ENCODE measurements around the gene TUBA4B.
"Not testable (repeated sequence)": the region's sequence is repeated elsewhere in the genome, so short reads cannot be mapped to it uniquely, and the experiment has no call there.

TUBA4B gene

GRCh38 chr2:219252084-219252483 lies 959 bp upstream of the TUBA4B start:
- Mint-ChIP-seq H3K9me3 (no peaks in the 10 kb centered on the region), H3K36me3 (peaks cover 74% of the 10 kb centered on the region), H3K4me1 (peaks cover 71% of the 10 kb centered on the region), H3K27ac (peak overlapping the region; percentile 83), H3K4me3 (peak overlapping the region; percentile 68)
- DNase-seq (ENCODE audit: low spot score in 2 of 2): no peak
- ATAC-seq: no peak

GRCh38 chr2:219252570-219252899 lies 508 bp upstream of the TUBA4B start:
- no peak for DNase-seq (ENCODE audit: low spot score in 2 of 2)
- Mint-ChIP-seq H3K4me3 (peak overlapping the region; percentile 68), H3K36me3 (peaks cover 69% of the 10 kb centered on the region), H3K9me3 (no peaks in the 10 kb centered on the region), H3K4me1 (peaks cover 66% of the 10 kb centered on the region), H3K27ac (peak overlapping the region; percentile 83)
- no peak for ATAC-seq

- peak; percentile 80 to 93 for DNase-seq (ENCODE audit: low spot score in 2 of 2)
- H3K9me3 Mint-ChIP-seq: no peaks in the 10 kb centered on the region
- peaks cover 55% of the 10 kb centered on the region for H3K36me3 Mint-ChIP-seq
- peaks cover 52% of the 10 kb centered on the region for H3K4me1 Mint-ChIP-seq
- ATAC-seq: peak; percentile 83
- H3K4me3 Mint-ChIP-seq: peak within 1 kb of the TSS; percentile 68
- peak within 1 kb of the TSS; percentile 83 for H3K27ac Mint-ChIP-seq
Measured at GRCh38 chr2:219253753-219254589, 928 bp downstream of the TUBA4B start, which contains the start of gene TUBA4A. Gene TUBA4A, minus strand, starts transcription at chr2:219253918. Its CDS starts 60 bp downstream, at chr2:219253858.

GRCh38 chr2:219254590-219255201 lies 1.7 kb downstream of the TUBA4B start:
- Mint-ChIP-seq H3K9me3 (no peaks in the 10 kb centered on the region), H3K36me3 (peaks cover 47% of the 10 kb centered on the region), H3K27ac (peak overlapping the region; percentile 83), H3K4me1 (peaks cover 45% of the 10 kb centered on the region), H3K4me3 (peak overlapping the region; percentile 68)
- DNase-seq (ENCODE audit: low spot score in 2 of 2) (peak; percentile 41 to 81), ATAC-seq (peak; percentile 72)

- not testable (repeated sequence) for ATAC-seq; H3K9me3 Mint-ChIP-seq; DNase-seq (ENCODE audit: low spot score in 2 of 2); H3K36me3 Mint-ChIP-seq; H3K4me3 Mint-ChIP-seq; H3K27ac Mint-ChIP-seq
- peaks cover 12% of the 10 kb centered on the region for H3K4me1 Mint-ChIP-seq
Measured at GRCh38 chr2:219258942-219259341, 5.9 kb downstream of the TUBA4B start.

GRCh38 chr2:219261024-219261855 lies 8.2 kb downstream of the TUBA4B start:
- DNase-seq (ENCODE audit: low spot score in 2 of 2): no peak
- no peaks in the 10 kb centered on the region for H3K9me3 Mint-ChIP-seq
- H3K4me3 Mint-ChIP-seq: no peak overlapping the region
- H3K36me3 Mint-ChIP-seq: no peaks in the 10 kb centered on the region
- ATAC-seq: no peak
- no peak overlapping the region for H3K27ac Mint-ChIP-seq
- H3K4me1 Mint-ChIP-seq: peaks cover 4% of the 10 kb centered on the region

- Mint-ChIP-seq H3K36me3 (no peaks in the 10 kb centered on the region), H3K27ac (peak overlapping the region; percentile 48), H3K4me3 (no peak overlapping the region), H3K4me1 (no peaks in the 10 kb centered on the region), H3K9me3 (no peaks in the 10 kb centered on the region)
- DNase-seq (ENCODE audit: low spot score in 2 of 2) (no peak), ATAC-seq (no peak)
Measured at GRCh38 chr2:219266232-219266631, 13.2 kb downstream of the TUBA4B start.

- ATAC-seq (no peak), DNase-seq (ENCODE audit: low spot score in 2 of 2) (no peak)
- H3K4me1 Mint-ChIP-seq: no peaks in the 10 kb centered on the region
- no peaks in the 10 kb centered on the region for H3K9me3 Mint-ChIP-seq
- H3K36me3 Mint-ChIP-seq: no peaks in the 10 kb centered on the region
- H3K27ac Mint-ChIP-seq: peak overlapping the region; percentile 48
- no peak overlapping the region for H3K4me3 Mint-ChIP-seq
Measured at GRCh38 chr2:219266886-219267285, 13.8 kb downstream of the TUBA4B start.

GRCh38 chr2:219268294-219268693 lies 15.3 kb downstream of the TUBA4B start:
- Mint-ChIP-seq H3K27ac (no peak overlapping the region), H3K9me3 (no peaks in the 10 kb centered on the region), H3K4me1 (no peaks in the 10 kb centered on the region), H3K4me3 (no peak overlapping the region), H3K36me3 (no peaks in the 10 kb centered on the region)
- ATAC-seq (no peak), DNase-seq (ENCODE audit: low spot score in 2 of 2) (no peak)

GRCh38 chr2:219269362-219270054 lies 16.5 kb downstream of the TUBA4B start:
- DNase-seq (ENCODE audit: low spot score in 2 of 2) (no peak), ATAC-seq (no peak)
- H3K27ac Mint-ChIP-seq: peak overlapping the region; percentile 70
- no peaks in the 10 kb centered on the region for H3K9me3 Mint-ChIP-seq
- no peaks in the 10 kb centered on the region for H3K36me3 Mint-ChIP-seq
- H3K4me3 Mint-ChIP-seq: no peak overlapping the region
- no peaks in the 10 kb centered on the region for H3K4me1 Mint-ChIP-seq

GRCh38 chr2:219270055-219270372 lies 17.0 kb downstream of the TUBA4B start:
- H3K36me3 Mint-ChIP-seq: no peaks in the 10 kb centered on the region
- no peak for DNase-seq (ENCODE audit: low spot score in 2 of 2)
- H3K27ac Mint-ChIP-seq: peak overlapping the region; percentile 70
- H3K4me3 Mint-ChIP-seq: no peak overlapping the region
- no peaks in the 10 kb centered on the region for H3K4me1 Mint-ChIP-seq
- no peaks in the 10 kb centered on the region for H3K9me3 Mint-ChIP-seq
- ATAC-seq: no peak

GRCh38 chr2:219271021-219271420 lies 18.0 kb downstream of the TUBA4B start:
- DNase-seq (ENCODE audit: low spot score in 2 of 2): no peak
- no peak for ATAC-seq
- Mint-ChIP-seq H3K27ac (no peak overlapping the region), H3K9me3 (no peaks in the 10 kb centered on the region), H3K36me3 (no peaks in the 10 kb centered on the region), H3K4me3 (no peak overlapping the region), H3K4me1 (no peaks in the 10 kb centered on the region)

- Mint-ChIP-seq H3K27ac (no peak overlapping the region), H3K4me3 (no peak overlapping the region), H3K36me3 (no peaks in the 10 kb centered on the region), H3K9me3 (no peaks in the 10 kb centered on the region), H3K4me1 (peaks cover 3% of the 10 kb centered on the region)
- ATAC-seq (no peak), DNase-seq (ENCODE audit: low spot score in 2 of 2) (no peak)
Measured at GRCh38 chr2:219272356-219272755, 19.3 kb downstream of the TUBA4B start.

- no peak for ATAC-seq
- H3K4me3 Mint-ChIP-seq: no peak overlapping the region
- H3K36me3 Mint-ChIP-seq: no peaks in the 10 kb centered on the region
- H3K27ac Mint-ChIP-seq: no peak overlapping the region
- H3K4me1 Mint-ChIP-seq: peaks cover 9% of the 10 kb centered on the region
- no peaks in the 10 kb centered on the region for H3K9me3 Mint-ChIP-seq
- no peak for DNase-seq (ENCODE audit: low spot score in 2 of 2)
Measured at GRCh38 chr2:219272995-219273394, 20.0 kb downstream of the TUBA4B start.

- ATAC-seq (no peak), DNase-seq (ENCODE audit: low spot score in 2 of 2) (no peak)
- H3K4me1 Mint-ChIP-seq: peaks cover 19% of the 10 kb centered on the region
- no peak overlapping the region for H3K4me3 Mint-ChIP-seq
- H3K27ac Mint-ChIP-seq: no peak overlapping the region
- H3K36me3 Mint-ChIP-seq: no peaks in the 10 kb centered on the region
- H3K9me3 Mint-ChIP-seq: no peaks in the 10 kb centered on the region
Measured at GRCh38 chr2:219273937-219274336, 20.9 kb downstream of the TUBA4B start.
